Nephron progenitor cell (in vitro differentiated cells): ENCODE data around the gene EEF1AKMT3.
A peak's percentile ranks its signal among the peaks of the same experiment; 100 is the strongest.

Source experiments
- DNase-seq: peaks from one replicate; pipeline ENCODE4 v3.0.0; 2021
- H3K27ac Mint-ChIP-seq: 2 replicates; pipeline ENCODE4 v1.8.0; 2021; ENCODE audit warnings: mild to moderate bottlenecking, moderate library complexity, mixed read lengths
- H3K27me3 Mint-ChIP-seq: 2 replicates; pipeline ENCODE4 v1.8.0; 2021; ENCODE audit warnings: mild to moderate bottlenecking, low read depth, mixed read lengths; ENCODE audit not compliant: poor library complexity
- H3K36me3 Mint-ChIP-seq: 2 replicates; pipeline ENCODE4 v1.8.0; 2021; ENCODE audit warnings: low read depth, mixed read lengths
- H3K4me1 Mint-ChIP-seq: 2 replicates; pipeline ENCODE4 v1.8.0; 2021; ENCODE audit warnings: mixed read lengths
- H3K4me3 Mint-ChIP-seq: 2 replicates; pipeline ENCODE4 v1.8.0; 2021; ENCODE audit warnings: mild to moderate bottlenecking, moderate library complexity, mixed read lengths
- H3K9me3 Mint-ChIP-seq: 2 replicates; pipeline ENCODE4 v1.8.0; 2021; ENCODE audit warnings: mild to moderate bottlenecking, moderate library complexity, mixed read lengths
- CTCF ChIP-seq: fragments of 200-600 bp; sonication (generic); IDR thresholded peaks from 2 replicates; pipeline ENCODE4 v1.5.0; 2021; ENCODE audit warnings: antibody characterized with exemption

Gene EEF1AKMT3

GRCh38 chr12:57746025-57746424 is 26.4 kb upstream of the EEF1AKMT3 start:
- Mint-ChIP-seq H3K4me1 (peaks cover 33% of the 10 kb centered on the region), H3K9me3 (no peaks in the 10 kb centered on the region), H3K27me3 (peaks cover 37% of the 10 kb centered on the region), H3K36me3 (peaks cover 52% of the 10 kb centered on the region), H3K4me3 (peak overlapping the region; percentile 95), H3K27ac (no peak overlapping the region)
- DNase-seq, result no peak
- no peak for TF ChIP-seq CTCF

GRCh38 chr12:57749061-57749460 is 23.4 kb upstream of the EEF1AKMT3 start:
- H3K27ac Mint-ChIP-seq, result no peak overlapping the region
- peaks cover 58% of the 10 kb centered on the region for H3K4me1 Mint-ChIP-seq
- H3K9me3 Mint-ChIP-seq, result no peaks in the 10 kb centered on the region
- no peak overlapping the region for H3K4me3 Mint-ChIP-seq
- H3K27me3 Mint-ChIP-seq, result peaks cover 32% of the 10 kb centered on the region
- peaks cover 62% of the 10 kb centered on the region for H3K36me3 Mint-ChIP-seq
- no peak for TF ChIP-seq CTCF
- no peak for DNase-seq

GRCh38 chr12:57750561-57751431 is 21.6 kb upstream of the EEF1AKMT3 start:
- TF ChIP-seq CTCF, result no peak
- H3K4me1 Mint-ChIP-seq, result peaks cover 51% of the 10 kb centered on the region
- no peak for DNase-seq
- H3K4me3 Mint-ChIP-seq, result peak overlapping the region; percentile 98
- H3K9me3 Mint-ChIP-seq, result no peaks in the 10 kb centered on the region
- H3K27me3 Mint-ChIP-seq, result peaks cover 31% of the 10 kb centered on the region
- H3K36me3 Mint-ChIP-seq, result peaks cover 59% of the 10 kb centered on the region
- H3K27ac Mint-ChIP-seq, result peak overlapping the region; percentile 94

- Mint-ChIP-seq H3K27me3 (peaks cover 37% of the 10 kb centered on the region), H3K9me3 (no peaks in the 10 kb centered on the region), H3K36me3 (peaks cover 53% of the 10 kb centered on the region), H3K4me3 (peak overlapping the region; percentile 98), H3K4me1 (peaks cover 50% of the 10 kb centered on the region), H3K27ac (peak overlapping the region; percentile 94)
- TF ChIP-seq CTCF, result no peak
- DNase-seq, result no peak
These were observed 21.0 kb upstream of the EEF1AKMT3 start for GRCh38 chr12:57751432-57751787.

GRCh38 chr12:57751788-57752667 is 20.4 kb upstream of the EEF1AKMT3 start, which contains the start of gene CDK4:
TSS of gene CDK4 (minus strand) at chr12:57752310. CDS start at chr12:57751717, 593 bp downstream.
- peak within 1 kb of the TSS; percentile 94 for H3K27ac Mint-ChIP-seq
- TF ChIP-seq CTCF, result no peak
- peaks cover 53% of the 10 kb centered on the region for H3K4me1 Mint-ChIP-seq
- peaks cover 43% of the 10 kb centered on the region for H3K27me3 Mint-ChIP-seq
- peak within 1 kb of the TSS; percentile 98 for H3K4me3 Mint-ChIP-seq
- DNase-seq, result peak; percentile 99
- no peaks in the 10 kb centered on the region for H3K9me3 Mint-ChIP-seq
- H3K36me3 Mint-ChIP-seq, result peaks cover 46% of the 10 kb centered on the region
